Measurements from ENCODE around the gene ACIN1. TPM values are rescaled to one million over a fixed set of nuclear protein-coding genes. Genes with fewer than 3 reads are reported as not detected.

ACIN1 gene
- total and polyA plus RNA-seq, 2 of the 13 experiments (the other 11 are each of a cell fraction or from before 2014, with no cell fraction given), result 165 to 183 TPM

GRCh38 chr14:23057757-23058653 lies 36.9 kb downstream of the ACIN1 start (continued):
- peak; percentile 87 for TF ChIP-seq BORCS8-MEF2B (CRISPR knock-in tag; IDR thresholded peaks at IDR 0.05)
- peak; percentile 87; the same call in 1 of the 2 replicates for TF ChIP-seq ARHGAP35 (CRISPR knock-in tag; IDR thresholded peaks at IDR 0.05; ENCODE audit: borderline replicate concordance)
- TF ChIP-seq MIER2 (CRISPR knock-in tag; IDR thresholded peaks at IDR 0.05), result peak; percentile 50
- TF ChIP-seq ZNF639 (CRISPR knock-in tag; conservative IDR thresholded peaks at IDR 0.05), result peak; percentile 64; the same call in 1 of the 2 replicates
- no peak for TF ChIP-seq ZNF10 (CRISPR knock-in tag; IDR thresholded peaks at IDR 0.05; ENCODE audit: borderline replicate concordance, low read depth)
- peak; percentile 94 for TF ChIP-seq ZGPAT (CRISPR knock-in tag; IDR thresholded peaks at IDR 0.05)
- TF ChIP-seq ZNF703 (CRISPR knock-in tag; IDR thresholded peaks at IDR 0.05; ENCODE audit: borderline replicate concordance), result no peak; the same call in 1 of the 2 replicates
- TF ChIP-seq ZIK1 (CRISPR knock-in tag; IDR thresholded peaks at IDR 0.05; ENCODE audit: borderline replicate concordance, low read depth), result 0 out of 2 replicates have a peak, but pooled peaks have one; percentile 50
- peak; percentile 76 for TF ChIP-seq PITX1 (CRISPR knock-in tag; IDR thresholded peaks at IDR 0.05)
- TF ChIP-seq ZBTB34 (CRISPR knock-in tag; IDR thresholded peaks at IDR 0.05), result no peak
- TF ChIP-seq ATF1 (CRISPR knock-in tag; IDR thresholded peaks at IDR 0.05), result no peak
- TF ChIP-seq DRAP1 (CRISPR knock-in tag; IDR thresholded peaks at IDR 0.05), result no peak
- peak; percentile 2; the same call in 1 of the 2 replicates for TF ChIP-seq TFAP4 (IDR thresholded peaks at IDR 0.05; ENCODE audit: borderline replicate concordance, low read depth)
- 0 out of 2 replicates have a peak, but pooled peaks have one; percentile 28 for TF ChIP-seq ZNF20 (CRISPR knock-in tag; IDR thresholded peaks at IDR 0.05)
- TF ChIP-seq ERF (CRISPR knock-in tag; IDR thresholded peaks at IDR 0.05), result peak; percentile 85
- TF ChIP-seq SP2 (CRISPR knock-in tag; IDR thresholded peaks at IDR 0.05), result peak; percentile 43; the same call in 1 of the 2 replicates
- TF ChIP-seq ZNF510 (CRISPR knock-in tag; IDR thresholded peaks at IDR 0.05; ENCODE audit: low read depth), result peak; percentile 75; the same call in 1 of the 2 replicates
- no peak for TF ChIP-seq USF2 (IDR thresholded peaks at IDR 0.05; ENCODE audit: low read depth, low read length)
- 0 out of 2 replicates have a peak, but pooled peaks have one; percentile 28 for TF ChIP-seq USF2 (CRISPR knock-in tag; IDR thresholded peaks at IDR 0.05; ENCODE audit: borderline replicate concordance)
- 0 out of 2 replicates have a peak, but pooled peaks have one; percentile 47 for TF ChIP-seq ZFP82 (CRISPR knock-in tag; IDR thresholded peaks at IDR 0.05; ENCODE audit: borderline replicate concordance)

Data from HepG2 (cell line).